A673 (cell line): Measurements from ENCODE around the gene CHODL.

Experiments
- CTCF ChIP-seq: fragments of 300-800, 200-600 bp; sonication (generic); conservative IDR thresholded peaks from 2 replicates; pipeline ENCODE4 v1.5.1; 2017; ENCODE audit warnings: low read depth, mild to moderate bottlenecking, antibody characterized with exemption, low read length, moderate library complexity, mixed read lengths
- EZH2 ChIP-seq: fragments of 200-600 bp; sonication (generic); IDR thresholded peaks from 2 replicates; pipeline ENCODE4 v1.6.1; 2017; ENCODE audit warnings: borderline replicate concordance, low read depth, mild to moderate bottlenecking, mixed read lengths, antibody characterized with exemption, low read length; ENCODE audit not compliant: poor library complexity, severe bottlenecking

DNA sequence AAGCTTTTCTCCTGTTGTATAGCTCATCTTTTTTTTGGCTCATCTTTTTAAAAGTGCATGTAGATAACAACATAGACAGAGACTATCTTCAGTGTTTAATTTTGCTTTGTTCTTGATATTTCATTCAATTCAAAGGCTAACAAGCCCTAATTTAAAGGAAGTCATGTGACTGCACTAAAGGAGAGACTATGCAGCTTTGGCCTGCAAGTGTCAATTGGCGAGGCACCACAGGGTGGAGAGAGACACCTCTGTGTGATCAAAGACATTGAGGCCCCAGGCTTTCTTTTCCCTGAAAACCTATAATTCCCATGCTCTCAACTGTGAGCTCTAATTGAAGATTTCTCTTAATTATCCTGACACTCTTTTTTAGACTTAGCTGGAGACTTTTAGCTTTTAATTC lies 53.6 kb downstream of the CHODL start:
- TF ChIP-seq CTCF = no peak
- TF ChIP-seq EZH2 = no peak
